Measurements from ENCODE around the gene SULT2B1.
"Not testable (repeated sequence)": the region's sequence is repeated elsewhere in the genome, so short reads cannot be mapped to it uniquely, and the experiment has no call there.

Gene SULT2B1

GRCh38 chr19:48624067-48624594 lies 72.2 kb downstream of the SULT2B1 start:
- peak; percentile 55 for DNase-seq

GRCh38 chr19:48624791-48625723 lies 73.1 kb downstream of the SULT2B1 start:
- DNase-seq: no peak

DNA sequence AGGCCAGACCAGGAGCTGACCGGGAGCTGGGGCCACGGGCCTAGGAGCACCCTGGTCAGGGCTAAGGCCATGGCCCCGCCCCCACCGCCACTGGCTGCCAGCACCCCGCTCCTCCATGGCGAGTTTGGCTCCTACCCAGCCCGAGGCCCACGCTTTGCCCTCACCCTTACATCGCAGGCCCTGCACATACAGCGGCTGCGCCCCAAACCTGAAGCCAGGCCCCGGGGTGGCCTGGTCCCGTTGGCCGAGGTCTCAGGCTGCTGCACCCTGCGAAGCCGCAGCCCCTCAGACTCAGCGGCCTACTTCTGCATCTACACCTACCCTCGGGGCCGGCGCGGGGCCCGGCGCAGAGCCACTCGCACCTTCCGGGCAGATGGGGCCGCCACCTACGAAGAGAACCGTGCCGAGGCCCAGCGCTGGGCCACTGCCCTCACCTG lies 73.9 kb downstream of the SULT2B1 start:
- DNase-seq: no peak

DNA sequence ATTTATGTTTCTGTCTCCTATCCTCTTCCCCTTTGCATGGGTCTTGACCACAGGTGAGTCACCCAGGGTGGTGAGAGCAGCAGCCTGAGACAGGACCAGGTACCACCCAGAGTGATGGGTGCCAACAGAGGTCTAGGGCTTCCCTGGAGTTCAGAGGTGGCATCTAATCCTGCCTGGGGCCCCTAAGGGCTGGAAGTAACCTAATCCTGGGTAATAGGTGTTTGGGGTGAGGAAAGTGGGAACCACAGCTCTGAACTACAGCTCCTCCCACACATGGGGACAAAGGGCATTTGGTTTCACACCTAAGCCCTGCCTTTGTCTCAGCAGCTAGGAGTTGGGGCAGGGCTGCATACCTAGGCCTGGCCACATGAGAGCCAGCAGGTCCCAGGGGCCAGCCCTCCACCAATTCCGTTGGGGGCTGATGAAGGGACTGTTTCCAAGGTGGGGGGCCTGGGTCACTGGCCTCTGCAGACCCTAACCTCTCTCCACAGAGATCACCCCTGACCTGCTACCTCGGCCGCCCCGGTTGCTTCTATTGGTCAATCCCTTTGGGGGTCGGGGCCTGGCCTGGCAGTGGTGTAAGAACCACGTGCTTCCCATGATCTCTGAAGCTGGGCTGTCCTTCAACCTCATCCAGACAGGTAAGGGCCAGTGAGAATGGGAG lies 75.4 kb downstream of the SULT2B1 start:
- no peak for DNase-seq

- no peak for DNase-seq
Observed at GRCh38 chr19:48627865-48628314, 75.9 kb downstream of the SULT2B1 start.

DNA sequence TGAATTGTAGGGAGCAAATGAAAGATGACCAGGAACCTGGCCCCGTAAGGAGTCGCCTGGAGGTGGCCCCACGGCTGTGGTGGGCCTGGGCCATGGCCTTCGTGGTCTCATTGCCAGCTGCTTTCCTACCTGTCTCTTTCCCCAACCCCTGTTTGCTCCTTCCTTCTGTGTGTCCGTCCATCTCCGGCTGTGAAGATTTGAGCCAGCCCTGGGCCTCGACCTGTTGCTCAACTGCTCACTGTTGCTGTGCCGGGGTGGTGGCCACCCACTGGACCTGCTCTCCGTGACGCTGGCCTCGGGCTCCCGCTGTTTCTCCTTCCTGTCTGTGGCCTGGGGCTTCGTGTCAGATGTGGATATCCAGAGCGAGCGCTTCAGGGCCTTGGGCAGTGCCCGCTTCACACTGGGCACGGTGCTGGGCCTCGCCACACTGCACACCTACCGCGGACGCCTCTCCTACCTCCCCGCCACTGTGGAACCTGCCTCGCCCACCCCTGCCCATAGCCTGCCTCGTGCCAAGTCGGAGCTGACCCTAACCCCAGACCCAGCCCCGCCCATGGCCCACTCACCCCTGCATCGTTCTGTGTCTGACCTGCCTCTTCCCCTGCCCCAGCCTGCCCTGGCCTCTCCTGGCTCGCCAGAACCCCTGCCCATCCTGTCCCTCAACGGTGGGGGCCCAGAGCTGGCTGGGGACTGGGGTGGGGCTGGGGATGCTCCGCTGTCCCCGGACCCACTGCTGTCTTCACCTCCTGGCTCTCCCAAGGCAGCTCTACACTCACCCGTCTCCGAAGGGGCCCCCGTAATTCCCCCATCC lies 76.7 kb downstream of the SULT2B1 start:
- no peak for DNase-seq

DNA sequence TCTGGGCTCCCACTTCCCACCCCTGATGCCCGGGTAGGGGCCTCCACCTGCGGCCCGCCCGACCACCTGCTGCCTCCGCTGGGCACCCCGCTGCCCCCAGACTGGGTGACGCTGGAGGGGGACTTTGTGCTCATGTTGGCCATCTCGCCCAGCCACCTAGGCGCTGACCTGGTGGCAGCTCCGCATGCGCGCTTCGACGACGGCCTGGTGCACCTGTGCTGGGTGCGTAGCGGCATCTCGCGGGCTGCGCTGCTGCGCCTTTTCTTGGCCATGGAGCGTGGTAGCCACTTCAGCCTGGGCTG lies 77.3 kb downstream of the SULT2B1 start:
- no peak for DNase-seq

DNA sequence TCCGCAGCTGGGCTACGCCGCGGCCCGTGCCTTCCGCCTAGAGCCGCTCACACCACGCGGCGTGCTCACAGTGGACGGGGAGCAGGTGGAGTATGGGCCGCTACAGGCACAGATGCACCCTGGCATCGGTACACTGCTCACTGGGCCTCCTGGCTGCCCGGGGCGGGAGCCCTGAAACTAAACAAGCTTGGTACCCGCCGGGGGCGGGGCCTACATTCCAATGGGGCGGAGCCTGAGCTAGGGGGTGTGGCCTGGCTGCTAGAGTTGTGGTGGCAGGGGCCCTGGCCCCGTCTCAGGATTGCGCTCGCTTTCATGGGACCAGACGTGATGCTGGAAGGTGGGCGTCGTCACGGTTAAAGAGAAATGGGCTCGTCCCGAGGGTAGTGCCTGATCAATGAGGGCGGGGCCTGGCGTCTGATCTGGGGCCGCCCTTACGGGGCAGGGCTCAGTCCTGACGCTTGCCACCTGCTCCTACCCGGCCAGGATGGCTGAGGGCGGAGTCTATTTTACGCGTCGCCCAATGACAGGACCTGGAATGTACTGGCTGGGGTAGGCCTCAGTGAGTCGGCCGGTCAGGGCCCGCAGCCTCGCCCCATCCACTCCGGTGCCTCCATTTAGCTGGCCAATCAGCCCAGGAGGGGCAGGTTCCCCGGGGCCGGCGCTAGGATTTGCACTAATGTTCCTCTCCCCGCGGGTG lies 77.8 kb downstream of the SULT2B1 start:
- no peak for DNase-seq

GRCh38 chr19:48630296-48631063 lies 78.5 kb downstream of the SULT2B1 start:
- no peak for DNase-seq

DNA sequence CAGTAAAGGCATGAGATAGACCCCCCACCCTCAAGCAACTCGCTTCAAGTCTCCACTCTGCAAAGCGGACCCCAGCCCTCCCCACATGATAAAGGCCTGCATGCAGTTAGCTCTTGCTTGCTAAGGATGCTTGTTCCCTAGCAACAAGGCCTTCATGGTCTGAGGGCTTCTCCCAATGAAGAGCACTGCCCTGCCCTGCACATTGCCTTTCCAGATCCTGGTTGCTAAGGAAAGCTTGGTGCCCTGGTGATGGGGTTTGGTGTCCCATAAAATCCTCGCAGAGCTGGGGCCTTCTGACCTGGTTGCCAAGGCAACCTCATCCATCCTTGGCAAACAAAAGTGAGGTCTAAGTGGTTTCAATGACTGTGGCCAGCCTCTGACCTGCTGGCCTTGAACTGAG lies 79.3 kb downstream of the SULT2B1 start:
- DNase-seq: no peak

- not testable (repeated sequence) for DNase-seq
Observed at GRCh38 chr19:48632286-48632685, 80.3 kb downstream of the SULT2B1 start.

GRCh38 chr19:48632692-48633147 lies 80.7 kb downstream of the SULT2B1 start:
- no peak for DNase-seq

GRCh38 chr19:48633148-48634035 lies 81.4 kb downstream of the SULT2B1 start:
- DNase-seq: no peak

DNA sequence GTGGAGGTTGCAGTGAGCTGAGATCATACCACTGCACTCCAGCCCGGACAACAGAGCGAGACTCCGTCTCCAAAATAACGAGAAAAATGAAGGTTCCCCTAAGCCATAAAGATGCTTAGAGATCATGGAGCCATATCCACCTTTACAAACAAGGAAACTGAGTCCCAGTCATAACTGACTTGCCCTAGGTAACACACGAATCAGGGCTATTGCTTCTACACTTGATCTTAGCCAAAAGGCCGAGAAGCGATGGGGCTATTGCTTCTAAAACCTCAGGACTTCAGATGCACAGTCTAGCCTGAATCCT lies 82.0 kb downstream of the SULT2B1 start:
- DNase-seq: no peak

DNA sequence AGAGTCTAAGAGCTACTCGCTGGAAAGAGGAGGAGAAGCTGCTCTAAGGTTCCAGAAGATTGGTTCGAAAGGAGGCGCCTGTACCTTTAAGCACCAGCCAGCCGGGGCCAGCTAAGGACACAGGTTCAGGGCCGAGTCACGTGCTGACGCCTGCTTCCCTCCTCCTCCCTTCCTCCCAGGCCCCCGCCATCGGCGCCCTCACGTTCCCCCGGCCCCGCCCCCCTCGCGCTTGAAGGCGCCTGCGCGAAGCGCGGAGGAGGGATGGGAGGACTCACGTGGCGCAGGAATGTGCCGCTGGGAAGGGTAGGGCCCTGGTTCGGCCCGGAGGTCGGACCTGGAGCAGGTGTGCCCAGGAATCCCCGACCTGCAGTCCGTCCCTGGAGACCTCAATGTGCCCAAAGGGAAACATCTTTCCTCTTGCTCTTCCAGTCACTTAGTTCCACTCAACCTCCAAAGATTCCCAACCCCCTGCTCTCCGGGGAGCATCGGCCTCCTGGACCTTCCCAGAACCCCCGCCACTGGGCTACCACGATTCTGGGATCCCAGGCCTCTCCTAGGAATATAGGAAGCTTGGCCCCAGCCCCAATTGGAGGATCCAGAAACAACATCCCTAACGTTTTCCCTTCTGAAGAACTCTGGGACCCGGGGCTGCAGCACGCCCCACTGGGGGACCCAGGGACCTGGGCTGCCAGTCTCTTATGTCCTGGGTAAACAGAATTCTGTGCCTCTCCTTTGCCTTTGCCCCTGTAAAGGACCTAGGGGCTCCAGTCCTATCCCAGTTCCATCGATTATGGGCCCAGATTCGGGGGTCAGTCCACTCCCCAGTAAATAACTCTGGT lies 82.7 kb downstream of the SULT2B1 start:
- peak; percentile 80 for DNase-seq

- DNase-seq: no peak
Observed at GRCh38 chr19:48635263-48635965, 83.4 kb downstream of the SULT2B1 start.

DNA sequence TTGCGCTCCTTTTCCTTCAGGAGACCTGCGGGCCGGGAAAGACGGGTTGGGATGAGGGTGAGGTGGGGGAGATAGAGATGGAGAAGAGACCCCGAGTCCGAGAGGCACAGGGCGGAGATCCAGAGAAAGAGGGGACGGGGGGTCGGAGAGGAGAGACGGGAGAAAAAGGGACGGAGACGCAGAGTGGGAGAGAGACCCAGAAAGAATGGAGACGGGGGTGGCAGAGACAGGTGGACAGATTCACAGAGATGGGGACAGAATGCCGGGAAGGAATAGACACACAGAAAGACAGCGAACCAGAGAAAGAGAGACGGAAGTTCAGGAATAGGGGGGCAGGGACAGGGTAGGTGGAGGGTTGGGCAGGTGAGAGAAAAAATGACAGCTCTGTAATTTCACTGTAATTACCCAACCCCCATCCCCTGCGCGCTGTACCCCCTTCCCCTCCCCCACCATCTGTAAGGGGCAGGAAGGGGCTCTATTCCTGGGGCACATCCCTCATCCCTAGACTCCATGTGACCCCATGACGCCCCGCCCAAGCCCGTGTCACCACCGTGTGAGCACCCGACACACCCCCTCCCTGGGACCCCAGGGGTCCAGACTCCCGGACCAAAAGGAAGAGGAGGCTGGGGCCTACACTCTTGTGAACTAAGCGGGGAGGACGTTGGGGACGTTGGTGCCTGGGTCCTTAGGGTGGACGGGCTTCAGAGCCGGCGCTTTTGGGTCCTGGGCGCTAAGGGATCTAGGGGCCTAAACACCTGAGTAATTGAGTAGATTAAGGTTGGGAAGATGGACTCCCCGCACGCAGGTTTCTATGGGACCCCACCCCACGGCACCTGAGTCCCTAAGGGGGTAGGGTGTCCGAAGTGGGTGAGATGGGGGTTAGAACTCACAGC lies 84.2 kb downstream of the SULT2B1 start:
- no peak for DNase-seq

DNA sequence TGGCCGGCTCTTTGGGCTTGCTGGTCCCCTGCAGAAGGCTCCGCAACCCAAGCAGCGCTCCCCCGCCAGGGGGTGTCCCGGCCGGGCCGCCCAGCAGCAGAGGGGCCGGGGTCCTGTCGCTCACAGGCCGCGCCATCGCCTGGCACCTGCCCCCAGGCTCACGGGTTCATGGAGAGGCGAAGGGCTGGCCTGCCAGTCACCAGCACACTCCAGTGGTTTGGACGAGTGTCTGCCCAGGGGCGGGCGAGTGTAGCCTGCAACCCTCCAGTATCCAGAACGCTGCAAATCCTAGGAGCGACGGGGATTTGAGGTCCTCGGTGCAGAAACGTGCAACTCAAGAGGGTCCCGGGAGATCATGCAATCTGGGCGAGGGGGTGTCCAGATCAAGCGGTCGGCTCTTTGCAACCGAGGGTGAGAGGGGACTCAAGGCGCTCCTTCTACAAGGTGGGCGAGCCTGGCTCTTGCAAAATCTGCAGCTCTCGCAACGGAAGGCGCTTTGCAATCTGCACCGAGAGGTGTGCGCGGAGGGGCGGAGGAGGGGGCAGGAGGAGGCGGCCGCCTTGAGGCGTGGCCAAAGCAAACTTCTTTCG lies 85.0 kb downstream of the SULT2B1 start, which contains the start of gene DBP:
TSS of gene DBP (minus strand) at position 521 of the 590 bp plus-strand sequence. CDS start at position 136, 385 bp downstream.
- no peak for DNase-seq

All from cortex of kidney (tissue), 1 donor.